Prostate gland (tissue), 2 donors: ENCODE results near the gene PRR7. TPM values are rescaled to one million over a fixed set of nuclear protein-coding genes. Genes with fewer than 3 reads are reported as not detected.

Source experiments
- DNase-seq: peaks from one replicate; pipeline ENCODE4 v3.0.0-alpha.2; 2019; ENCODE audit warnings: low spot score
- H3K27ac ChIP-seq, 2 donors: fragments of 200-600 bp; sonication (generic); 2 replicates each; pipeline ENCODE4 v1.5.1; 2017 to 2019
- H3K27me3 ChIP-seq: fragments of 200-600 bp; sonication (generic); replicated peaks from 2 replicates; pipeline ENCODE4 v1.5.1; 2019; ENCODE audit not compliant: insufficient read depth
- H3K36me3 ChIP-seq, 2 donors: fragments of 200-600 bp; sonication (generic); 1 replicate in 1 of 2; 2 replicates in 1 of 2; pipeline versions ENCODE4 v1.5.1 to v1.8.1; 2017 to 2019
- H3K4me1 ChIP-seq: fragments of 200-600 bp; sonication (generic); replicated peaks from 2 replicates; pipeline ENCODE4 v1.5.1; 2019
- H3K4me3 ChIP-seq, 2 donors: fragments of 200-600 bp; sonication (generic); 2 replicates each; pipeline ENCODE4 v1.5.1; 2017 to 2019
- H3K9me3 ChIP-seq: fragments of 200-600 bp; sonication (generic); 2 replicates; pipeline ENCODE4 v1.5.1; 2017
- POLR2A ChIP-seq: fragments of 450-650 bp; IDR thresholded peaks from one replicate; pipeline ENCODE4 v1.6.1; 2016; ENCODE audit warnings: antibody characterized with exemption, mild to moderate bottlenecking
- POLR2AphosphoS5 ChIP-seq: sonication (generic); formaldehyde crosslinking; IDR thresholded peaks from one replicate; pipeline ENCODE4 v1.6.1; 2017; ENCODE audit warnings: antibody characterized with exemption
- WGBS: methylation state at CpG from one replicate; pipeline ENCODE4 v1.1.5; 2018; 5-methylcytosine and 5-hydroxymethylcytosine counted together
- intact Hi-C: fragments of 100-400 bp; cut with DNase I; formaldehyde crosslinking; loops from one replicate; pipeline ENCODE4 v1.14.2; 2022
- total RNA-seq, 2 donors: library from RNA; depleted of rRNA; stranded (reverse); fragments of >200 nt; gene quantifications; one replicate each; pipeline ENCODE4 v1.1.0, GENCODE V29; 2016
- TF ChIP-seq, protein P1 (sequence below), 4 experiments: fragments of 200-600 bp in 2 of 4; fragments of 450-650 bp in 2 of 4; sonication (generic) in 2 of 4; IDR thresholded peaks; 1 replicate in 3 of 4; 2 replicates in 1 of 4; pipeline ENCODE4 v1.5.1; 2016 to 2019; ENCODE audit warnings: antibody characterized with exemption in 4 of 4, mild to moderate bottlenecking in 2 of 4, moderate library complexity in 2 of 4

Gene PRR7
- total RNA-seq, 2 donors from 2014 or later = 8.7 to 11.0 TPM

DNA sequence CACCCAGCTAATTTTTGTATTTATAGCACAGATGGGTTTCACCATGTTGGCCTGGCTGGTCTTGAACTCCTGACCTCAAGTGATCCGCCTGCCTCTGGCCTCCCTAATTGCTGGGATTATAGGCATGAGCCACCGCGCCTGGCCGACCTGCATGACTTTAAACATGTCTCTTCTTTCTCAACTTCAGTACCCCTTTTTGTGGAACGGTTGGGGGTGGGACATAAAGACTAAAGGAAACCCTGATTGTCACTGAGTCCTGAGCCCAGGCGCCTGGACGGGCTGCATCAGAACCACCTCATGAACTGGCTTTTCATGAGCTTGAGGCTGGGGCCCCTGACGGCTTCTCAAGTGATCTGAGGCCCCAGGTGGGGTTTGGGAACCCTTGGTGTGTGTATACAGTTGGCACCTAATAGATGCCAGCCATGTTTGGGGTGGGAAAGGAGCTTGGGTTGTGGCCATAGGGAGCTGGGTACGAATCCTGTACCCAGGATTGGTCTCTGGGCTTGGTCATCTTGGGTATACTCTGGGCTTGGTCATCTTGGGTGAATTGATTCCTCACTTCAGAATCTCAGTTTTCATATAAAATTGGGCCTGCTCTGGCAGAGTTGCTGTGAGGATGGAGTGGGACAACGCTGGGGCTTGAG, 17.9 kb upstream of the PRR7 start:
- intact Hi-C loops = no loop called here
- no peaks in the 10 kb centered on the region for H3K27me3 ChIP-seq
- 86% methylated on average over 10 of the region's 10 CpGs for WGBS
- no peaks in the 10 kb centered on the region for H3K9me3 ChIP-seq
- peaks cover 8 to 13% of the 10 kb centered on the region in 2 donors for H3K36me3 ChIP-seq
- TF ChIP-seq, protein P1, sequence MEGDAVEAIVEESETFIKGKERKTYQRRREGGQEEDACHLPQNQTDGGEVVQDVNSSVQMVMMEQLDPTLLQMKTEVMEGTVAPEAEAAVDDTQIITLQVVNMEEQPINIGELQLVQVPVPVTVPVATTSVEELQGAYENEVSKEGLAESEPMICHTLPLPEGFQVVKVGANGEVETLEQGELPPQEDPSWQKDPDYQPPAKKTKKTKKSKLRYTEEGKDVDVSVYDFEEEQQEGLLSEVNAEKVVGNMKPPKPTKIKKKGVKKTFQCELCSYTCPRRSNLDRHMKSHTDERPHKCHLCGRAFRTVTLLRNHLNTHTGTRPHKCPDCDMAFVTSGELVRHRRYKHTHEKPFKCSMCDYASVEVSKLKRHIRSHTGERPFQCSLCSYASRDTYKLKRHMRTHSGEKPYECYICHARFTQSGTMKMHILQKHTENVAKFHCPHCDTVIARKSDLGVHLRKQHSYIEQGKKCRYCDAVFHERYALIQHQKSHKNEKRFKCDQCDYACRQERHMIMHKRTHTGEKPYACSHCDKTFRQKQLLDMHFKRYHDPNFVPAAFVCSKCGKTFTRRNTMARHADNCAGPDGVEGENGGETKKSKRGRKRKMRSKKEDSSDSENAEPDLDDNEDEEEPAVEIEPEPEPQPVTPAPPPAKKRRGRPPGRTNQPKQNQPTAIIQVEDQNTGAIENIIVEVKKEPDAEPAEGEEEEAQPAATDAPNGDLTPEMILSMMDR (IDR thresholded peaks at IDR 0.05) = no peak
- TF ChIP-seq POLR2AphosphoS5 (no peak), POLR2A (no peak)
- H3K27ac ChIP-seq = no peak overlapping the region
- no peak overlapping the region for H3K4me3 ChIP-seq
- H3K4me1 ChIP-seq = peaks cover 3% of the 10 kb centered on the region
- DNase-seq = no peak

DNA sequence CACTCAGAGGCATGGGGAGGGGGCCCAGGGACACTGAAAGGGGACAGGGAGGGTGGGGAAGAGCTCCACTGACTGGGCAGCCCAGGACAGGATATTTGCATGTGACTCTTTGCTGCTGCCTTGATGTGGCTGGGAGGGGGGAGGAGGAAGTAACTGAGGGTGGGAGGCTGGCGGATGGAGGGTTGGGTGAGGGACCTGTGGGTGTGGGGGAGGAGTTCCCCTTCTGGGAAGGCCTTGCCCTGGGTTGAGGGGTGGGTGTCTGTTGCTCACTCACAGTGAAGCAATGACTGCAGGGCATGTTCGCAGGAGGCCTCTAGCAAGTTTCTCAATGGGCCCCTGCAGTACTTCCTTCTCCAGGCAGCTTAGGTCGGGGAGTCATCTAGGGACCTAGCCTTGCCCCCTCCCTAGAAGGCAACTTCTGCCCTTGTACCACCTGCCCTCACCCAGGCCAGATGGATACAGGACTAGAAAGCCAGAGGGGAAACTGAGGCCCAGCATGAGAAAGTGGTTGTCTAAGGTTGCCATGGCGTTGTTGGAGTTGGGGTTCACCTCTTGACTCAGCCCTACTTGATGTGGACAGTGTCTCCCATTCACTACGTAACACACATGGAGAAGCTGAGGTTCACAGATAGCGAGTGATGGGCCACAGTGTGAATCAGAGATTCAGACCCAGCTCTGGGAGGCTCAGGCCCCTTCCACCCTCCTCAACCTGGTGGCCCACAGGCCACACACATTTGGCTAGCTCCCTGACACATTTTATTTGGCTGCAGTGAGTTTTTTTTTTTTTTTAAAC, 17.2 kb upstream of the PRR7 start:
- Histone ChIP-seq H3K9me3 (no peaks in the 10 kb centered on the region), H3K27me3 (no peaks in the 10 kb centered on the region), H3K36me3 (peaks cover 13 to 15% of the 10 kb centered on the region in 2 donors), H3K4me3 (no peak overlapping the region), H3K4me1 (peaks cover 3% of the 10 kb centered on the region), H3K27ac (no peak overlapping the region)
- intact Hi-C loops = no loop called here
- TF ChIP-seq POLR2AphosphoS5 (no peak), POLR2A (no peak)
- TF ChIP-seq, protein P1 (IDR thresholded peaks at IDR 0.05) = no peak
- DNase-seq = no peak
- WGBS = 80% methylated on average over 6 of the region's 6 CpGs

DNA sequence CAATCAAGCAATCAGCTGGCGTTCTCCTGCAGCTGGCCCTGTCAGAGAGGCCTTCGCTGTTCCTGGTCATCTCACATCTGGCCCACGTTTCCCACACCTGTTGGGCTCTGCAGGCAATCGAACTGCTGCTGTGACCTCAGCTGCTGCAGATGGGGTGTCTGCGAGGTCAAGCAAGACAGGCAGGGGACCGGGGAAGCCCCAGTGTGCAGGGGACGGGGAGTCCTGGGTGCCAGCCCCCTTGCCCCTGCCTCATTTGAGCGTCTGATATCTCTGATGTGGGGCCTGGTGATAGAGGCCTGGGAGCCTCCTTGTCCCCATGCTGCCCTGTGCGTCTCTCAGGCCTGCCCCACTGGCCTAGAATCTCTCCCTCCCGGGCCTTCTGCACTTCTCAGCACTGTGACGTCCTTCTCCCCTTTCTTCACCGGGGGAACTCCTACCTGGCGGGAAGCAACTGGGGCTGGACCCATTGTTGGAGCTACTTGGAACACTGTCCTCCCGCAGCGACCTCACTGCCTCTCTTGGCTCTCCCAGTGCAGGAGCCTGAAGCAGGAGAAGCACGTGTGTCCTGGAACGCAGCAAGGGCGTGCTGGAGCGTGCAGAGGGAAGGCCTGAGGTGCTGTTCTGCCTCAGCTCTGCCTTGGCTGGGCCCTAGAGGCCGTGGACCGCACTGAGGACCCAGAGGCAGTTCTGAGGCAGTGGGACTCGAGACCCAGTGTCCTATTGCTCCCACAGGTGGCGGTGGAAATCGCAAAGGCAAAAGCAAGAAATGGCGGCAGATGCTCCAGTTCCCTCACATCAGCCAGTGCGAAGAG, 16.3 kb upstream of the PRR7 start:
- Histone ChIP-seq H3K36me3 (peaks cover 13 to 21% of the 10 kb centered on the region in 2 donors), H3K4me3 (no peak overlapping the region), H3K4me1 (peaks cover 3% of the 10 kb centered on the region), H3K27ac (peak overlapping the region in 1 of 2 donors; percentile 30), H3K9me3 (no peaks in the 10 kb centered on the region), H3K27me3 (no peaks in the 10 kb centered on the region)
- DNase-seq = peak; percentile 70
- intact Hi-C loops = no loop called here
- TF ChIP-seq, protein P1 (IDR thresholded peaks at IDR 0.05) = no peak
- TF ChIP-seq POLR2AphosphoS5 (peak; percentile 50), POLR2A (no peak)
- WGBS = 66% methylated on average over 26 of the region's 26 CpGs

DNA sequence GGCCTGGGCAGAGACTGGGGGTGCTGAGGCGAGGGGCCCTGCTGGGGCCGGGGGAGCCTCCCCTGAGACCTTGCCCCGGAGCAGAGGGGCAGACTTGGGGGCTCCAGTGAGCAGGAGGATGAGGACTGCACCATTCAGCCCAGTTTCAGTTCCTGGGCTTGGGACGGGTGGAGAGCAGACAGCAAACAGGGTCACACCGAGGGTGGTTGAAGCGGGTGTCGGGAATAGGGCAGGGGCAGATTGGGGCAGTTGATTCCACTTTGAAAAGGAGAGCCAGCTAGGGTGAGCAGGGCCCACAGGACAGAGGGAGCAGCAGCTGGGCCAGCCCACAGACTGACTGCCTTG, 15.7 kb upstream of the PRR7 start:
- no peak for DNase-seq
- 86% methylated on average over 7 of the region's 7 CpGs for WGBS
- H3K4me3 ChIP-seq = no peak overlapping the region
- H3K27ac ChIP-seq = peak overlapping the region in 1 of 2 donors; percentile 30
- intact Hi-C loops = no loop called here
- no peaks in the 10 kb centered on the region for H3K9me3 ChIP-seq
- no peaks in the 10 kb centered on the region for H3K27me3 ChIP-seq
- TF ChIP-seq POLR2A (no peak), POLR2AphosphoS5 (no peak)
- TF ChIP-seq, protein P1 (IDR thresholded peaks at IDR 0.05) = no peak
- peaks cover 13 to 23% of the 10 kb centered on the region in 2 donors for H3K36me3 ChIP-seq
- peaks cover 3% of the 10 kb centered on the region for H3K4me1 ChIP-seq
